GM12878 (cell line): ENCODE results near the gene ALKBH1. TPM values are rescaled to one million over a fixed set of nuclear protein-coding genes. Genes with fewer than 3 reads are reported as not detected.

Experiments
- ATAC-seq: fragments of 200-7000 bp; cut with Tn5 transposase; 3 replicates; pipeline ENCODE4 v1.9.1; 2020; ENCODE audit warnings: mild to moderate bottlenecking, moderate library complexity
- BruUV-seq: library from RNA; stranded (reverse); fragments of 400-500 nt; replicated peaks from 2 replicates; lab custom pipeline; 2021; lab: Mats Ljungman, UMichigan
- CTCF ChIA-PET: fragments of 300-600 bp; sonication (Branson Sonifier 250); formaldehyde crosslinking; extraction: SDS; loops from one replicate; lab custom pipeline; 2021; ENCODE audit warnings: inconsistent platforms; lab: Yijun Ruan, JAX
- POLR2A ChIA-PET: fragments of 350-600 bp; formaldehyde crosslinking; extraction: SDS; loops from one replicate; lab custom pipeline; 2021; ENCODE audit warnings: inconsistent platforms; lab: Charles Lee
- RAD21 ChIA-PET: fragments of 300-600 bp; sonication (Branson Sonifier 250); formaldehyde crosslinking; loops from one replicate; lab custom pipeline; 2023; ENCODE audit warnings: antibody characterized with exemption; ENCODE audit not compliant: unreplicated experiment; lab: Charles Lee
- SMC1A ChIA-PET: fragments of 300-600 bp; sonication (Branson Sonifier 250); formaldehyde crosslinking; loops from one replicate; lab custom pipeline; 2023; ENCODE audit not compliant: unreplicated experiment, uncharacterized antibody; lab: Charles Lee
- DNase-seq: peaks from one replicate; pipeline ENCODE4 v3.0.0-alpha.2; 2011; ENCODE audit warnings: low read depth, low spot score
- FAIRE-seq: peaks from 3 replicates; lab custom pipeline; 2011; peaks lifted over from hg19 to GRCh38; lab: Jason Lieb, UNC
- H2AFZ ChIP-seq: 2 replicates; pipeline ENCODE4 v1.6.0; 2011; ENCODE audit warnings: low read depth, low read length, control low read depth; ENCODE audit not compliant: control insufficient read depth
- H3K27ac ChIP-seq: 2 replicates; pipeline ENCODE4 v1.5.1; 2011; ENCODE audit warnings: control low read depth; ENCODE audit not compliant: control insufficient read depth, insufficient read depth
- H3K27me3 ChIP-seq, 2 experiments: replicated peaks in 1 of 2; 2 replicates each; pipeline versions ENCODE4 v1.6.0 to v1.6.1; 2011; ENCODE audit warnings: low read length in 1 of 2; ENCODE audit not compliant: control insufficient read depth in 2 of 2, insufficient read depth in 2 of 2
- H3K36me3 ChIP-seq, 2 experiments: 2 replicates each; pipeline ENCODE4 v1.5.1; 2011; ENCODE audit warnings: low read length in 1 of 2; ENCODE audit not compliant: control insufficient read depth in 2 of 2, insufficient read depth in 2 of 2
- H3K4me1 ChIP-seq: 2 replicates; pipeline ENCODE4 v1.6.1; 2011; ENCODE audit warnings: mild to moderate bottlenecking, low read length, moderate library complexity, mixed read lengths; ENCODE audit not compliant: control insufficient read depth, insufficient read depth
- H3K4me2 ChIP-seq: 2 replicates; pipeline ENCODE4 v1.6.0; 2011; ENCODE audit warnings: control low read depth; ENCODE audit not compliant: control insufficient read depth, insufficient read depth
- H3K4me3 ChIP-seq: fragments of 200-600 bp; sonication (generic); 2 replicates; pipeline ENCODE4 v1.5.1; 2016
- H3K79me2 ChIP-seq: 2 replicates; pipeline ENCODE4 v1.6.0; 2011; ENCODE audit warnings: low read length; ENCODE audit not compliant: control insufficient read depth, insufficient read depth
- H3K9ac ChIP-seq: 2 replicates; pipeline ENCODE4 v1.8.0; 2011; ENCODE audit warnings: low read length, control low read depth, mixed read lengths; ENCODE audit not compliant: control insufficient read depth, insufficient read depth
- H3K9me3 ChIP-seq: replicated peaks from 3 replicates; pipeline ENCODE4 v1.5.1; 2011; ENCODE audit warnings: mild to moderate bottlenecking, low read length; ENCODE audit not compliant: control insufficient read depth, insufficient read depth
- H4K20me1 ChIP-seq: 2 replicates; pipeline ENCODE4 v1.6.0; 2011; ENCODE audit not compliant: control insufficient read depth, insufficient read depth
- ATF7 ChIP-seq: fragments of 450-650 bp; IDR thresholded peaks from 2 replicates; pipeline ENCODE4 v1.6.1; 2016; ENCODE audit warnings: low read depth, mild to moderate bottlenecking
- BCL11A ChIP-seq: IDR thresholded peaks from 2 replicates; pipeline ENCODE4 v1.6.1; 2011; ENCODE audit warnings: low read depth, low read length
- BCLAF1 ChIP-seq: fragments of 450-650 bp; IDR thresholded peaks from 2 replicates; pipeline ENCODE4 v1.6.1; 2017; ENCODE audit warnings: antibody characterized with exemption, mild to moderate bottlenecking, moderate library complexity
- BMI1 ChIP-seq: fragments of 450-650 bp; IDR thresholded peaks from 2 replicates; pipeline ENCODE4 v1.6.1; 2016; ENCODE audit warnings: mild to moderate bottlenecking, moderate library complexity, borderline replicate concordance
- CHD4 ChIP-seq: fragments of 200-600 bp; sonication (generic); IDR thresholded peaks from 2 replicates; pipeline ENCODE4 v1.6.1; 2016; ENCODE audit warnings: mild to moderate bottlenecking
- EED ChIP-seq: sonication (generic); IDR thresholded peaks from 2 replicates; pipeline ENCODE4 v1.6.1; 2016; ENCODE audit warnings: antibody characterized with exemption, low read depth
- ETV6 ChIP-seq, 2 experiments: fragments of 450-650 bp in 1 of 2; IDR thresholded peaks in 1 of 2; conservative IDR thresholded peaks in 1 of 2; 2 replicates each; pipeline ENCODE4 v1.6.1; 2014; ENCODE audit warnings: antibody characterized with exemption in 1 of 2, borderline replicate concordance in 1 of 2, low read depth in 1 of 2, mild to moderate bottlenecking in 1 of 2, moderate library complexity in 1 of 2
- HDAC2 ChIP-seq: fragments of 200-600 bp; sonication (generic); IDR thresholded peaks from 2 replicates; pipeline ENCODE4 v1.6.1; 2017
- IKZF2 ChIP-seq, 2 experiments: fragments of 450-650 bp; IDR thresholded peaks; 2 replicates each; pipeline ENCODE4 v1.6.1; 2017; ENCODE audit warnings: mild to moderate bottlenecking in 2 of 2, moderate library complexity in 2 of 2
- IRF4 ChIP-seq: IDR thresholded peaks from 2 replicates; pipeline ENCODE4 v1.6.1; 2011; ENCODE audit warnings: low read depth, low read length
- PAX5 ChIP-seq: IDR thresholded peaks from 2 replicates; pipeline ENCODE4 v1.6.1; 2011; ENCODE audit warnings: low read depth, low read length, borderline replicate concordance
- SMC3 ChIP-seq: IDR thresholded peaks from 2 replicates; pipeline ENCODE4 v1.6.1; 2011; ENCODE audit warnings: low read length, improper control_type of control experiment, borderline replicate concordance
- SREBF1 ChIP-seq: IDR thresholded peaks from 2 replicates; pipeline ENCODE4 v1.6.1; 2012; ENCODE audit warnings: mild to moderate bottlenecking, low read length
- SREBF2 ChIP-seq: IDR thresholded peaks from 2 replicates; pipeline ENCODE4 v1.6.1; 2012; ENCODE audit warnings: mild to moderate bottlenecking, low read length
- TCF12 ChIP-seq: IDR thresholded peaks from 2 replicates; pipeline ENCODE4 v1.6.1; 2011; ENCODE audit warnings: low read depth, mild to moderate bottlenecking, low read length
- USF2 ChIP-seq: IDR thresholded peaks from 2 replicates; pipeline ENCODE4 v1.6.1; 2011; ENCODE audit warnings: low read depth, low read length, improper control_type of control experiment, borderline replicate concordance
- ZNF217 ChIP-seq: fragments of 450-650 bp; IDR thresholded peaks from 2 replicates; pipeline ENCODE4 v1.6.1; 2017; ENCODE audit warnings: antibody characterized with exemption, mild to moderate bottlenecking
- ZZZ3 ChIP-seq: IDR thresholded peaks from 2 replicates; pipeline ENCODE4 v1.6.1; 2011; ENCODE audit warnings: low read depth; ENCODE audit not compliant: control insufficient read depth, insufficient read length
- WGBS: methylation state at CpG from one replicate; pipeline ENCODE4 v1.1.6; 2016; ENCODE audit warnings: low lambda C conversion rate; ENCODE audit not compliant: insufficient replicate concordance, insufficient coverage; ENCODE audit errors: missing lambda C conversion rate; 5-methylcytosine and 5-hydroxymethylcytosine counted together
- in situ Hi-C: fragments of 300-500 bp; cut with MboI; formaldehyde crosslinking; loops from 9 replicates; pipeline ENCODE4 v1.14.3; 2018; ENCODE audit warnings: mixed read lengths
- intact Hi-C: fragments of 100-400 bp; cut with micrococcal nuclease; formaldehyde crosslinking; loops from one replicate; pipeline ENCODE4 v1.14.2; 2022; ENCODE audit not compliant: unreplicated experiment
- polyA plus RNA-seq, 11 experiments: library from polyadenylated mRNA; depleted of rRNA in 4 of 11; unstranded in 6 of 11; stranded (reverse) in 5 of 11; fragments of >200 nt; fragmentation: Nextera tagmentation in 4 of 11; fragmentation: Illumina TruSeq in 1 of 11; extraction: Ambion mirVana in 4 of 11; extraction: Trizol in 1 of 11; gene quantifications; 1 replicate in 1 of 11; 2 replicates in 10 of 11; pipeline versions ENCODE4 v1.2.1 to v1.2.3, GENCODE V29; 2011 to 2016; ENCODE audit warnings: inconsistent platforms in 2 of 11, missing spikeins in 2 of 11, low read depth in 1 of 11
- total RNA-seq, 4 experiments: library from RNA; depleted of rRNA in 3 of 4; stranded (reverse); fragments of >200 nt in 3 of 4; fragmentation: Illumina TruSeq in 1 of 4; extraction: Trizol in 1 of 4; gene quantifications; 2 replicates each; pipeline versions ENCODE4 v1.2.1 to v1.2.3, GENCODE V29; 2013 to 2021

Gene ALKBH1
- total and polyA plus RNA-seq, 10 of the 15 experiments (the other 5 are each of a cell fraction or from before 2014, with no cell fraction given) = 6.5 to 24.1 (median 17.0) TPM

- WGBS = 0% methylated on average over 2 of the region's 2 CpGs
- no peak overlapping the region for H3K9ac ChIP-seq
- no peaks in the 10 kb centered on the region for H3K27me3 ChIP-seq
- H3K4me1 ChIP-seq = no peaks in the 10 kb centered on the region; the same call in 1 of the 2 replicates
- TF ChIP-seq ZZZ3 (no peak), ZNF217 (no peak), HDAC2 (no peak), ATF7 (no peak), ETV6 (conservative IDR thresholded peaks at IDR 0.05 in 1 of 2, IDR thresholded peaks at IDR 0.05 in 1 of 2; ENCODE audit: borderline replicate concordance in 1 of 2, low read depth in 1 of 2) (no peak), BMI1 (no peak), BCL11A (no peak), SMC3 (no peak), IRF4 (no peak), PAX5 (no peak), EED (no peak), SREBF1 (no peak), USF2 (no peak), TCF12 (no peak), IKZF2 (IDR thresholded peaks at IDR 0.05) (no peak), SREBF2 (no peak), CHD4 (no peak), BCLAF1 (no peak)
- no peaks in the 10 kb centered on the region for H3K36me3 ChIP-seq
- ATAC-seq (no peak), FAIRE-seq (no peak), DNase-seq (no peak)
- RAD21 ChIA-PET = no interaction called here
- intact Hi-C loops (no loop called here), in situ Hi-C loops (no loop called here)
- H3K27ac ChIP-seq = no peak overlapping the region
- H3K4me3 ChIP-seq = no peak overlapping the region
- H4K20me1 ChIP-seq = no peaks in the 10 kb centered on the region
- SMC1A ChIA-PET = interaction anchor here (0.6 to 1.4 kb wide), 2 partner anchors 95 to 201 kb away, joined by 3 to 5 read pairs; no protein-coding TSS in a partner anchor
- BruUV-seq = no TSS peak
- no peaks in the 10 kb centered on the region for H3K79me2 ChIP-seq
- CTCF ChIA-PET = no interaction called here
- H3K4me2 ChIP-seq = no peak overlapping the region
- no peaks in the 10 kb centered on the region; the same call in 2 of the 3 replicates for H3K9me3 ChIP-seq
- POLR2A ChIA-PET = no interaction called here
- H2AFZ ChIP-seq = no peak overlapping the region
Measured at GRCh38 chr14:77648520-77649200, 59.2 kb downstream of the ALKBH1 start.
